HCT116 (cell line): ENCODE results near the gene HSPB7. TPM values are rescaled to one million over a fixed set of nuclear protein-coding genes. Genes with fewer than 3 reads are reported as not detected.

Experiments
- ATAC-seq: fragments of 200-7000 bp; cut with Tn5 transposase; 2 replicates; pipeline ENCODE4 v1.9.1; 2020; ENCODE audit warnings: mild to moderate bottlenecking, moderate library complexity
- BruUV-seq: library from RNA; stranded (reverse); fragments of 400-500 nt; replicated peaks from 2 replicates; lab custom pipeline; 2021; lab: Mats Ljungman, UMichigan
- CTCF ChIA-PET: fragments of 300-600 bp; sonication (Branson Sonifier 250); formaldehyde crosslinking; loops from one replicate; lab custom pipeline; 2021; ENCODE audit warnings: antibody characterized with exemption; lab: Charles Lee
- POLR2A ChIA-PET: fragments of 300-600, 350-600 bp; sonication (Branson Sonifier 250); formaldehyde crosslinking; loops from one replicate; lab custom pipeline; 2021; ENCODE audit warnings: antibody characterized with exemption; lab: Charles Lee
- RAD21 ChIA-PET, 2 experiments: fragments of 300-600 bp; sonication (Branson Sonifier 250); formaldehyde crosslinking; loops; one replicate each; lab custom pipeline; 2023; ENCODE audit warnings: low total read pairs in 2 of 2; ENCODE audit not compliant: uncharacterized antibody in 2 of 2, unreplicated experiment in 2 of 2, low non-redundant PET in 1 of 2; lab: Charles Lee
- DNase-seq: peaks from one replicate; pipeline ENCODE4 v3.0.0-alpha.2; 2010; ENCODE audit warnings: low read depth, low spot score
- H2AFZ ChIP-seq: fragments of 200-600 bp; shearing (Covaris generic), sonication (generic); 2 replicates; pipeline ENCODE4 v1.6.1; 2017; ENCODE audit warnings: low read depth, mixed run types, mixed read lengths, antibody characterized with exemption, low read length; ENCODE audit not compliant: poor library complexity, severe bottlenecking
- H3K27ac ChIP-seq: 2 replicates; pipeline ENCODE4 v1.5.1; 2012; ENCODE audit warnings: low read depth, low read length
- H3K27me3 ChIP-seq: fragments of 200-600 bp; sonication (generic); 2 replicates; pipeline ENCODE4 v1.6.1; 2016; ENCODE audit warnings: mixed run types, low read length, mixed read lengths; ENCODE audit not compliant: insufficient read depth
- H3K36me3 ChIP-seq, 2 experiments: fragments of 200-500 bp in 1 of 2; fragments of 200-600 bp in 1 of 2; sonication (Bioruptor generic) in 1 of 2; sonication (generic) in 1 of 2; 2 replicates each; pipeline versions ENCODE4 v1.5.1 to v1.6.1; 2014 to 2016; ENCODE audit warnings: low read length in 2 of 2, inconsistent platforms in 1 of 2, mixed read lengths in 1 of 2, mixed run types in 1 of 2; ENCODE audit not compliant: insufficient read depth in 2 of 2, control insufficient read depth in 1 of 2
- H3K4me1 ChIP-seq, 2 experiments: fragments of 200-600 bp in 1 of 2; sonication (generic) in 1 of 2; 2 replicates each; pipeline versions ENCODE4 v1.5.1 to v1.6.1; 2012 to 2017; ENCODE audit warnings: low read length in 2 of 2, inconsistent platforms in 1 of 2, mild to moderate bottlenecking in 1 of 2, mixed read lengths in 1 of 2, mixed run types in 1 of 2, moderate library complexity in 1 of 2; ENCODE audit not compliant: insufficient read depth in 2 of 2, control insufficient read depth in 1 of 2
- H3K4me2 ChIP-seq: fragments of 200-600 bp; sonication (generic); 2 replicates; pipeline ENCODE4 v1.6.1; 2017; ENCODE audit warnings: mixed run types, low read length, mixed read lengths
- H3K4me3 ChIP-seq, 2 experiments: fragments of 200-600 bp in 1 of 2; sonication (generic) in 1 of 2; replicated peaks in 1 of 2; 2 replicates each; pipeline ENCODE4 v1.5.1; 2011 to 2016; ENCODE audit warnings: low read length in 2 of 2, control low read depth in 1 of 2, low read depth in 1 of 2, mild to moderate bottlenecking in 1 of 2, mixed read lengths in 1 of 2, mixed run types in 1 of 2
- H3K79me2 ChIP-seq: fragments of 200-600 bp; sonication (generic); 2 replicates; pipeline ENCODE4 v1.6.1; 2017; ENCODE audit warnings: mild to moderate bottlenecking, mixed run types, low read length, moderate library complexity, mixed read lengths; ENCODE audit not compliant: insufficient read depth
- H3K9ac ChIP-seq: fragments of 200-600 bp; sonication (generic); 2 replicates; pipeline ENCODE4 v1.6.1; 2016; ENCODE audit warnings: low read length, mixed read lengths
- H3K9me2 ChIP-seq: fragments of 200-600 bp; sonication (generic), shearing (Covaris generic); 2 replicates; pipeline ENCODE4 v1.6.1; 2017; ENCODE audit warnings: mixed run types, mild to moderate bottlenecking, moderate library complexity; ENCODE audit not compliant: insufficient read depth
- H3K9me3 ChIP-seq, 2 experiments: fragments of 200-500 bp in 1 of 2; fragments of 200-600 bp in 1 of 2; sonication (Bioruptor generic) in 1 of 2; sonication (generic) in 1 of 2; 2 replicates each; pipeline ENCODE4 v1.6.1; 2014 to 2017; ENCODE audit warnings: low read length in 2 of 2, mixed read lengths in 2 of 2, inconsistent platforms in 1 of 2, low read depth in 1 of 2, mild to moderate bottlenecking in 1 of 2, mixed run types in 1 of 2, moderate library complexity in 1 of 2; ENCODE audit not compliant: control insufficient read depth in 1 of 2, insufficient read depth in 1 of 2
- H4K20me1 ChIP-seq: fragments of 200-600 bp; sonication (generic), shearing (Covaris generic); 2 replicates; pipeline ENCODE4 v1.6.1; 2017; ENCODE audit warnings: mixed run types, mild to moderate bottlenecking, moderate library complexity; ENCODE audit not compliant: insufficient read depth
- CBX3 ChIP-seq: IDR thresholded peaks from 2 replicates; pipeline ENCODE4 v1.6.1; 2012; ENCODE audit warnings: low read depth
- CEBPB ChIP-seq: IDR thresholded peaks from 2 replicates; pipeline ENCODE4 v1.6.1; 2012; ENCODE audit warnings: low read depth
- EGR1 ChIP-seq: IDR thresholded peaks from 2 replicates; pipeline ENCODE4 v1.6.1; 2012; ENCODE audit warnings: low read depth
- EZH2 ChIP-seq: fragments of 200-600 bp; sonication (generic); IDR thresholded peaks from 2 replicates; pipeline ENCODE4 v1.6.1; 2017; ENCODE audit warnings: antibody characterized with exemption, mixed run types
- EZH2phosphoT487 ChIP-seq: fragments of 200-600 bp; IDR thresholded peaks from 2 replicates; pipeline ENCODE4 v1.6.1; 2018; ENCODE audit warnings: antibody characterized with exemption, borderline replicate concordance
- FOSL1 ChIP-seq: IDR thresholded peaks from 2 replicates; pipeline ENCODE4 v1.6.1; 2012; ENCODE audit warnings: low read depth
- POLR2A ChIP-seq: IDR thresholded peaks from 2 replicates; pipeline ENCODE4 v1.7.0; 2011; ENCODE audit warnings: borderline replicate concordance; ENCODE audit not compliant: insufficient read depth, insufficient read length; ENCODE audit errors: extremely low read depth
- RAD21 ChIP-seq: IDR thresholded peaks from 2 replicates; pipeline ENCODE4 v1.6.1; 2012; ENCODE audit warnings: low read depth, mild to moderate bottlenecking
- SP1 ChIP-seq: IDR thresholded peaks from 2 replicates; pipeline ENCODE4 v1.6.1; 2012; ENCODE audit warnings: low read depth
- SRF ChIP-seq: IDR thresholded peaks from 2 replicates; pipeline ENCODE4 v1.6.1; 2012; ENCODE audit warnings: low read depth
- TCF7L2 ChIP-seq: IDR thresholded peaks from 2 replicates; pipeline ENCODE4 v1.7.0; 2011; ENCODE audit warnings: borderline replicate concordance, inconsistent platforms; ENCODE audit not compliant: insufficient read depth, insufficient read length; ENCODE audit errors: extremely low read depth
- ZFX ChIP-seq: fragments of 450-650 bp; IDR thresholded peaks from 2 replicates; pipeline ENCODE4 v1.6.1; 2017
- ZNF274 ChIP-seq: fragments of 200-500 bp; sonication (Bioruptor generic); IDR thresholded peaks from 2 replicates; pipeline ENCODE4 v1.6.1; 2014; ENCODE audit warnings: mild to moderate bottlenecking, low read depth, low read length, inconsistent platforms
- intact Hi-C: fragments of 100-400 bp; cut with micrococcal nuclease; formaldehyde crosslinking; loops from 2 replicates; pipeline ENCODE4 v1.10.0; 2022
- total RNA-seq: library from RNA; stranded (reverse); gene quantifications from one replicate; pipeline ENCODE4 v1.2.1, GENCODE V29; 2021; ENCODE audit not compliant: unreplicated experiment
- TF ChIP-seq, protein P1 (sequence below): IDR thresholded peaks from 2 replicates; pipeline ENCODE4 v1.6.1; 2011; ENCODE audit warnings: mild to moderate bottlenecking, low read length, moderate library complexity; ENCODE audit not compliant: insufficient replicate concordance; ENCODE audit errors: extremely low read depth
- TF ChIP-seq, protein P2 (sequence below): IDR thresholded peaks from 2 replicates; pipeline ENCODE4 v1.6.1; 2012
- TF ChIP-seq, protein P3 (sequence below): IDR thresholded peaks from 2 replicates; pipeline ENCODE4 v1.6.1; 2012; ENCODE audit warnings: low read depth

The HSPB7 gene
- total RNA-seq, 1 experiment from 2014 or later: 0.27 TPM

DNA sequence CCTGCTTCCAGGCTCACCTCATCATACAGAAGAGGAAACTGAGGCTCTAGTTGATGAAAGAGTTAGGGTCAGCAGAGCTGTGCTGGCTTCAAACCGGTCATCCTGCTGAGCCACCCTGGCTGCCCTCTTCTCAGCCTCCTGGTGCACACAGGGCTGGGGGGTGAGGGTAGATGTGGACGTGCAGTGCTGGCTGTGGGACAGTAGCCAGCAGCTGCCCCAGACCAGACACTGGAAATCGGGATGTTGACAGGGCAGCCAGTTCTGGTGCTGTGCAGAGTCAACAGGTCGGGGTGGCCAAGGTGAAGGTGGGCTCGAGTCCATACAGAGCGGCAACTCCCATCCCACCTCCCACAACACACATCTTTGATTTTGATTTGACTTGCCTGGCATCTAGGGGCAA lies 2.5 kb upstream of the HSPB7 start:
- Histone ChIP-seq H3K36me3 (no peaks in the 10 kb centered on the region), H3K27me3 (no peaks in the 10 kb centered on the region), H4K20me1 (no peaks in the 10 kb centered on the region), H3K27ac (no peak overlapping the region), H3K79me2 (no peaks in the 10 kb centered on the region), H3K9me3 (no peaks in the 10 kb centered on the region), H3K9me2 (no peaks in the 10 kb centered on the region), H3K4me2 (no peak overlapping the region), H3K4me3 (no peak overlapping the region), H3K4me1 (peaks cover 0 to 8% of the 10 kb centered on the region in 2 experiments; a peak in 2 of 4 replicates), H2AFZ (no peak overlapping the region)
- ChIA-PET RAD21 (no interaction called here), CTCF (interaction anchor here (0.6 kb wide), 1 partner anchor 36 kb away, joined by 5 read pairs; no protein-coding TSS in a partner anchor)
- intact Hi-C loops: no loop called here
- BruUV-seq: no TSS peak
- DNase-seq (no peak), ATAC-seq (no peak)
- TF ChIP-seq CBX3: no peak
- TF ChIP-seq, all 23 proteins: peak for 0
- POLR2A ChIA-PET: no interaction called here
- H3K9ac ChIP-seq: no peak overlapping the region

DNA sequence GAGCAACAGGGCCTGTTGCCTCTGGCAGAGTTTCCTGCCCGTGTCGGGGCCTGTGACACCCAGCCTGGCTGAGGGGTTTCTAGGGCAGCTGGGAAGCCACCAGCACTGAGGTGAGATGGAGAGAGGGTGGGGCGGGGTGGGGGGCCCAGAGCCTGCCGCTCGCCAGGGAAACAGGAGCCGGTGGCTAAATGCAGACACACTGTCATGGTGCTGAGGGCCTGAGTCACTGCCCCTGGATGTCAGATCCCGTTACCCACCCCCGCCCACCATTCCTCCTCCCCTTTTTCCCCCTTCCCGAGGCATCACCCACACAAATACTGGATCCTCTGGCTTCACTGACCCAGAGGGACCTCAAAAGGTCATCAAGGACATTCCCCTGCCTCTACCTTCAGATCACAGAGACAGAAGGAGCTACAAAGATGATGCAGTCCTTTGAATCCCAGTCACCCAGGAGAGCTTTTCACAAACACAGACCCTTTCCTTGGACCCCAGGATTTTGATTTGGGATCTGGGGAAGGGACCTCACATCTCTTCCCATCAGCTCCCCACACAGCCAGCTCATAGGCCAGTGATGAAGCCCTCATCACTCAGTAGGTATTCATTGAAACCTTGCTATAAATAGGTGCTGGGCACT lies 1.9 kb upstream of the HSPB7 start:
- H3K27me3 ChIP-seq: no peaks in the 10 kb centered on the region
- no peak overlapping the region for H3K9ac ChIP-seq
- RAD21 ChIA-PET: no interaction called here
- ATAC-seq (no peak), DNase-seq (no peak)
- POLR2A ChIA-PET: no interaction called here
- H3K27ac ChIP-seq: no peak overlapping the region
- CTCF ChIA-PET: interaction anchor here (0.6 kb wide), 1 partner anchor 37 kb away, joined by 5 read pairs; no protein-coding TSS in a partner anchor
- no peak overlapping the region for H2AFZ ChIP-seq
- H3K9me3 ChIP-seq: no peaks in the 10 kb centered on the region
- H3K9me2 ChIP-seq: no peaks in the 10 kb centered on the region
- peaks cover 0 to 8% of the 10 kb centered on the region in 2 experiments; a peak in 2 of 4 replicates for H3K4me1 ChIP-seq
- H3K36me3 ChIP-seq: no peaks in the 10 kb centered on the region
- no peak overlapping the region for H3K4me3 ChIP-seq
- no peaks in the 10 kb centered on the region for H3K79me2 ChIP-seq
- no peaks in the 10 kb centered on the region for H4K20me1 ChIP-seq
- no peak for TF ChIP-seq EZH2phosphoT487
- TF ChIP-seq CEBPB: no peak
- no peak for TF ChIP-seq ZFX
- TF ChIP-seq, protein P1, sequence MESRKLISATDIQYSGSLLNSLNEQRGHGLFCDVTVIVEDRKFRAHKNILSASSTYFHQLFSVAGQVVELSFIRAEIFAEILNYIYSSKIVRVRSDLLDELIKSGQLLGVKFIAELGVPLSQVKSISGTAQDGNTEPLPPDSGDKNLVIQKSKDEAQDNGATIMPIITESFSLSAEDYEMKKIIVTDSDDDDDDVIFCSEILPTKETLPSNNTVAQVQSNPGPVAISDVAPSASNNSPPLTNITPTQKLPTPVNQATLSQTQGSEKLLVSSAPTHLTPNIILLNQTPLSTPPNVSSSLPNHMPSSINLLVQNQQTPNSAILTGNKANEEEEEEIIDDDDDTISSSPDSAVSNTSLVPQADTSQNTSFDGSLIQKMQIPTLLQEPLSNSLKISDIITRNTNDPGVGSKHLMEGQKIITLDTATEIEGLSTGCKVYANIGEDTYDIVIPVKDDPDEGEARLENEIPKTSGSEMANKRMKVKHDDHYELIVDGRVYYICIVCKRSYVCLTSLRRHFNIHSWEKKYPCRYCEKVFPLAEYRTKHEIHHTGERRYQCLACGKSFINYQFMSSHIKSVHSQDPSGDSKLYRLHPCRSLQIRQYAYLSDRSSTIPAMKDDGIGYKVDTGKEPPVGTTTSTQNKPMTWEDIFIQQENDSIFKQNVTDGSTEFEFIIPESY: no peak
- no peak for TF ChIP-seq TCF7L2
- TF ChIP-seq EZH2: no peak
- no peak for TF ChIP-seq FOSL1
- TF ChIP-seq RAD21: no peak
- no peak for TF ChIP-seq ZNF274
- TF ChIP-seq POLR2A: no peak
- TF ChIP-seq EGR1: no peak
- no peak for TF ChIP-seq SRF
- no peak for TF ChIP-seq SP1
- TF ChIP-seq, protein P2, sequence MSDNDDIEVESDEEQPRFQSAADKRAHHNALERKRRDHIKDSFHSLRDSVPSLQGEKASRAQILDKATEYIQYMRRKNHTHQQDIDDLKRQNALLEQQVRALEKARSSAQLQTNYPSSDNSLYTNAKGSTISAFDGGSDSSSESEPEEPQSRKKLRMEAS: no peak
- TF ChIP-seq, protein P3, sequence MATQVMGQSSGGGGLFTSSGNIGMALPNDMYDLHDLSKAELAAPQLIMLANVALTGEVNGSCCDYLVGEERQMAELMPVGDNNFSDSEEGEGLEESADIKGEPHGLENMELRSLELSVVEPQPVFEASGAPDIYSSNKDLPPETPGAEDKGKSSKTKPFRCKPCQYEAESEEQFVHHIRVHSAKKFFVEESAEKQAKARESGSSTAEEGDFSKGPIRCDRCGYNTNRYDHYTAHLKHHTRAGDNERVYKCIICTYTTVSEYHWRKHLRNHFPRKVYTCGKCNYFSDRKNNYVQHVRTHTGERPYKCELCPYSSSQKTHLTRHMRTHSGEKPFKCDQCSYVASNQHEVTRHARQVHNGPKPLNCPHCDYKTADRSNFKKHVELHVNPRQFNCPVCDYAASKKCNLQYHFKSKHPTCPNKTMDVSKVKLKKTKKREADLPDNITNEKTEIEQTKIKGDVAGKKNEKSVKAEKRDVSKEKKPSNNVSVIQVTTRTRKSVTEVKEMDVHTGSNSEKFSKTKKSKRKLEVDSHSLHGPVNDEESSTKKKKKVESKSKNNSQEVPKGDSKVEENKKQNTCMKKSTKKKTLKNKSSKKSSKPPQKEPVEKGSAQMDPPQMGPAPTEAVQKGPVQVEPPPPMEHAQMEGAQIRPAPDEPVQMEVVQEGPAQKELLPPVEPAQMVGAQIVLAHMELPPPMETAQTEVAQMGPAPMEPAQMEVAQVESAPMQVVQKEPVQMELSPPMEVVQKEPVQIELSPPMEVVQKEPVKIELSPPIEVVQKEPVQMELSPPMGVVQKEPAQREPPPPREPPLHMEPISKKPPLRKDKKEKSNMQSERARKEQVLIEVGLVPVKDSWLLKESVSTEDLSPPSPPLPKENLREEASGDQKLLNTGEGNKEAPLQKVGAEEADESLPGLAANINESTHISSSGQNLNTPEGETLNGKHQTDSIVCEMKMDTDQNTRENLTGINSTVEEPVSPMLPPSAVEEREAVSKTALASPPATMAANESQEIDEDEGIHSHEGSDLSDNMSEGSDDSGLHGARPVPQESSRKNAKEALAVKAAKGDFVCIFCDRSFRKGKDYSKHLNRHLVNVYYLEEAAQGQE: no peak
- no TSS peak for BruUV-seq
- intact Hi-C loops: no loop called here
- H3K4me2 ChIP-seq: no peak overlapping the region
